HG03108 (cell line): Measurements from ENCODE around the gene CTNND2.
"Not testable (repeated sequence)": the region's sequence is repeated elsewhere in the genome, so short reads cannot be mapped to it uniquely, and the experiment has no call there.

Experiments used
- ATAC-seq: cut with Tn5 transposase; IDR thresholded peaks from one replicate; pipeline ENCODE4 v1.9.1; 2021; ENCODE audit warnings: moderate library complexity; ENCODE audit not compliant: unreplicated experiment

The CTNND2 gene

GRCh38 chr5:11869203-11869602 is 35.0 kb downstream of the CTNND2 start:
- ATAC-seq, result no peak

GRCh38 chr5:11863911-11864310 is 40.3 kb downstream of the CTNND2 start:
- ATAC-seq, result no peak

- no peak for ATAC-seq
Measured at GRCh38 chr5:11857391-11857790, 46.9 kb downstream of the CTNND2 start.

- no peak for ATAC-seq
Measured at GRCh38 chr5:11854936-11855335, 49.3 kb downstream of the CTNND2 start.

GRCh38 chr5:11853796-11854195 is 50.5 kb downstream of the CTNND2 start:
- no peak for ATAC-seq

GRCh38 chr5:11853140-11853539 is 51.1 kb downstream of the CTNND2 start:
- no peak for ATAC-seq

GRCh38 chr5:11852717-11853087 is 51.5 kb downstream of the CTNND2 start:
- ATAC-seq, result no peak

- no peak for ATAC-seq
Measured at GRCh38 chr5:11851965-11852716, 52.1 kb downstream of the CTNND2 start.

GRCh38 chr5:11851416-11851815 is 52.8 kb downstream of the CTNND2 start:
- no peak for ATAC-seq

- ATAC-seq, result not testable (repeated sequence)
Measured at GRCh38 chr5:11828566-11828965, 75.7 kb downstream of the CTNND2 start.

GRCh38 chr5:11822598-11822997 is 81.6 kb downstream of the CTNND2 start:
- no peak for ATAC-seq

GRCh38 chr5:11815916-11816315 is 88.3 kb downstream of the CTNND2 start:
- no peak for ATAC-seq

GRCh38 chr5:11815481-11815880 is 88.8 kb downstream of the CTNND2 start:
- no peak for ATAC-seq

- no peak for ATAC-seq
Measured at GRCh38 chr5:11814373-11814772, 89.9 kb downstream of the CTNND2 start.

- no peak for ATAC-seq
Measured at GRCh38 chr5:11809407-11809806, 94.8 kb downstream of the CTNND2 start.

GRCh38 chr5:11803436-11803835 is 100.8 kb downstream of the CTNND2 start:
- ATAC-seq, result no peak

- ATAC-seq, result no peak
Measured at GRCh38 chr5:11801061-11801460, 103.2 kb downstream of the CTNND2 start.

GRCh38 chr5:11797132-11797531 is 107.1 kb downstream of the CTNND2 start:
- no peak for ATAC-seq

- ATAC-seq, result no peak
Measured at GRCh38 chr5:11793396-11793795, 110.8 kb downstream of the CTNND2 start.

- ATAC-seq, result no peak
Measured at GRCh38 chr5:11792621-11793020, 111.6 kb downstream of the CTNND2 start.

GRCh38 chr5:11791792-11792191 is 112.5 kb downstream of the CTNND2 start:
- no peak for ATAC-seq

GRCh38 chr5:11790201-11790600 is 114.0 kb downstream of the CTNND2 start:
- no peak for ATAC-seq

- no peak for ATAC-seq
Measured at GRCh38 chr5:11785771-11786352, 118.4 kb downstream of the CTNND2 start.
